ENCODE results near the gene SOCS4. TPM values are rescaled to one million over a fixed set of nuclear protein-coding genes. Genes with fewer than 3 reads are reported as not detected.

Gene SOCS4
- total RNA-seq, 4 donors from 2014 or later: 6.4 to 17.3 (median 12.1) TPM

DNA sequence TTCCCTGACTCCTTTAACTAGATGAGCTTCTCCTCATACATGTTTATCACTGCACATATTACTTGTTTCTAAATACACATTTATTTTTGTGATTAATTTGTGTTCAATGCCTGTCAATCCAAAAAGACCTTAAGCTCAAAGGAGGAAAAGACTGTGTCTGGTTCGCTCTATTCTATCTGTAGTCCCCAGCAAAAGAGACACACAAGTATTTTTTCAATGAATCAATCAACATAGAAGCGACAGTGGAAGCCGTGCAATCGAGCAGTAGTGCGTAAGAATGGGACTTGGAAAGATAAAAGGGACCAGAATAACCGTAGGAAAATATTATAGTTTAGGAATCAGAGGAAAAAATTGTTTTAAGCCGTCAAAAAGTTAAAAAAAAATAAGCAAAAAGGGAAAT is 1.1 kb upstream of the SOCS4 start:
- intact Hi-C loops (cut with DNase I; ENCODE audit: low total_unique reads): no loop called here
- Histone ChIP-seq H3K27me3 (no peaks in the 10 kb centered on the region), H3K4me3 (peak overlapping the region in 1 of 4 donors; percentile 66), H3K36me3 (no peaks in the 10 kb centered on the region), H3K9me3 (no peaks in the 10 kb centered on the region), H3K27ac (peak overlapping the region in 1 of 4 donors; percentile 92), H3K4me1 (peaks cover 15 to 32% (median 25%) of the 10 kb centered on the region in 4 donors)
- DNase-seq: no peak
- 35 to 43% methylated on average over 7 of the region's 7 CpGs for WGBS, 2 donors (ENCODE audit: low coverage in 1 of 2)
- TF ChIP-seq POLR2A (IDR thresholded peaks at IDR 0.05) (no peak), POLR2AphosphoS5 (IDR thresholded peaks at IDR 0.05) (no peak), EP300 (IDR thresholded peaks at IDR 0.05; ENCODE audit: low read depth) (no peak)
- TF ChIP-seq, protein P1, sequence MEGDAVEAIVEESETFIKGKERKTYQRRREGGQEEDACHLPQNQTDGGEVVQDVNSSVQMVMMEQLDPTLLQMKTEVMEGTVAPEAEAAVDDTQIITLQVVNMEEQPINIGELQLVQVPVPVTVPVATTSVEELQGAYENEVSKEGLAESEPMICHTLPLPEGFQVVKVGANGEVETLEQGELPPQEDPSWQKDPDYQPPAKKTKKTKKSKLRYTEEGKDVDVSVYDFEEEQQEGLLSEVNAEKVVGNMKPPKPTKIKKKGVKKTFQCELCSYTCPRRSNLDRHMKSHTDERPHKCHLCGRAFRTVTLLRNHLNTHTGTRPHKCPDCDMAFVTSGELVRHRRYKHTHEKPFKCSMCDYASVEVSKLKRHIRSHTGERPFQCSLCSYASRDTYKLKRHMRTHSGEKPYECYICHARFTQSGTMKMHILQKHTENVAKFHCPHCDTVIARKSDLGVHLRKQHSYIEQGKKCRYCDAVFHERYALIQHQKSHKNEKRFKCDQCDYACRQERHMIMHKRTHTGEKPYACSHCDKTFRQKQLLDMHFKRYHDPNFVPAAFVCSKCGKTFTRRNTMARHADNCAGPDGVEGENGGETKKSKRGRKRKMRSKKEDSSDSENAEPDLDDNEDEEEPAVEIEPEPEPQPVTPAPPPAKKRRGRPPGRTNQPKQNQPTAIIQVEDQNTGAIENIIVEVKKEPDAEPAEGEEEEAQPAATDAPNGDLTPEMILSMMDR (IDR thresholded peaks at IDR 0.05): no peak
- in situ Hi-C loops (cut with MboI; ENCODE audit: low pct_ligation_motif_present in 1 of 4, low pct_unique_long_range_greater_than_20kb in 1 of 4, low sequenced_read_pairs in 3 of 4): no loop called here

DNA sequence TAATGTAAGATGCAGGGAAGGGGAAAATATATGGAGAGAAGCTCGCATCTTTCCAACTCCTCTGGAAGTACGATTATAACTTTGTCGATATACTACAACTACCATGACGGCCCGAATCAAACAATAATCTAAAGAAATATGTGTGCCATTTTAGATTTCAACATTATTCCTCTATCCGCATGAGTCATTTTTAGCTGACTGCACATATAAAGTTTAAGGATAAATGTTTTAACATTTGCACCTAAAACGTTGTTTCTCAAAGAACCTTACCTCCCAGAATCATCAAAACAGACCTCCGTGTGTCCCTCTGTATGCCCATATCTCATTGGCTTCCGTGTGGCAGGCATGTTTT is 619 bp upstream of the SOCS4 start:
- WGBS, 2 donors (ENCODE audit: low coverage in 1 of 2): 2% methylated on average over 8 to 9 of the region's 9 CpGs
- in situ Hi-C loops (cut with MboI; ENCODE audit: low pct_ligation_motif_present in 1 of 4, low pct_unique_long_range_greater_than_20kb in 1 of 4, low sequenced_read_pairs in 3 of 4): no loop called here
- intact Hi-C loops (cut with DNase I; ENCODE audit: low total_unique reads): no loop called here
- H3K4me1 ChIP-seq: peaks cover 15 to 32% (median 25%) of the 10 kb centered on the region in 4 donors
- no peaks in the 10 kb centered on the region for H3K27me3 ChIP-seq
- DNase-seq: no peak
- no peak for TF ChIP-seq POLR2A (IDR thresholded peaks at IDR 0.05)
- TF ChIP-seq, protein P1 (IDR thresholded peaks at IDR 0.05): no peak
- no peak for TF ChIP-seq EP300 (IDR thresholded peaks at IDR 0.05; ENCODE audit: low read depth)
- no peak for TF ChIP-seq POLR2AphosphoS5 (IDR thresholded peaks at IDR 0.05)
- no peaks in the 10 kb centered on the region for H3K9me3 ChIP-seq
- no peaks in the 10 kb centered on the region for H3K36me3 ChIP-seq
- H3K27ac ChIP-seq: peak overlapping the region; percentile 85 to 92 (median 88)
- peak overlapping the region; percentile 66 to 82 (median 76) for H3K4me3 ChIP-seq

DNA sequence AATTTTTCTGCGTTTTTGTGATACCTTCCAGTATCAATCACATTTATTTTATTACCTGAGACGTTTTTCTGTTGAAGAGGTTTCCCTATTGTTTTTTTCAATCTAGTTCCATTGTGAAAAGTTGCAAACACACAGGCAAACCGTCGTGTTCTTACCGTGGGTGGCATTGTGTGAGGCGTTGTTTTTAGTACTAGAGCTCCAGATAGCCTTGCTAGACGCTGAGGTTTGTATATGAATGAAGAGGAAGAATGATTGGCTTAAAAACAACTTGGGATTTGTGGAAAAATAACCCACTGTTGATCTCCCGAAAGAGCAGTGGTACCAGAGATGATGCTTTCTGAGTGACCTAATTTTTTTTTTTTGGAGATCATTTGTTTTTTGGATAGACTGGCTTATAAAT is 1.0 kb downstream of the SOCS4 start:
- in situ Hi-C loops (cut with MboI; ENCODE audit: low pct_ligation_motif_present in 1 of 4, low pct_unique_long_range_greater_than_20kb in 1 of 4, low sequenced_read_pairs in 3 of 4) (no loop called here), intact Hi-C loops (cut with DNase I; ENCODE audit: low total_unique reads) (no loop called here)
- WGBS, 2 donors (ENCODE audit: low coverage in 1 of 2): 4% methylated on average over 8 of the region's 8 CpGs
- no peak for DNase-seq
- Histone ChIP-seq H3K36me3 (peaks cover 0 to 11% (median 1%) of the 10 kb centered on the region in 4 donors), H3K9me3 (no peaks in the 10 kb centered on the region), H3K27me3 (no peaks in the 10 kb centered on the region), H3K4me1 (peaks cover 15 to 32% (median 25%) of the 10 kb centered on the region in 4 donors), H3K4me3 (peak overlapping the region in 3 of 4 donors; percentile 66 to 80 (median 72)), H3K27ac (peak overlapping the region in 2 of 4 donors; percentile 85 to 92)
- no peak for TF ChIP-seq POLR2AphosphoS5 (IDR thresholded peaks at IDR 0.05)
- TF ChIP-seq, protein P1 (IDR thresholded peaks at IDR 0.05): no peak
- no peak for TF ChIP-seq EP300 (IDR thresholded peaks at IDR 0.05; ENCODE audit: low read depth)
- no peak for TF ChIP-seq POLR2A (IDR thresholded peaks at IDR 0.05)

GRCh38 chr14:55028476-55028875 is 1.4 kb downstream of the SOCS4 start:
- Histone ChIP-seq H3K27ac (no peak overlapping the region), H3K27me3 (no peaks in the 10 kb centered on the region), H3K4me3 (peak overlapping the region in 1 of 4 donors; percentile 66), H3K4me1 (peaks cover 15 to 32% (median 25%) of the 10 kb centered on the region in 4 donors), H3K36me3 (peaks cover 0 to 11% (median 1%) of the 10 kb centered on the region in 4 donors), H3K9me3 (no peaks in the 10 kb centered on the region)
- 65 to 69% methylated on average over 4 of the region's 4 CpGs for WGBS, 2 donors (ENCODE audit: low coverage in 1 of 2)
- in situ Hi-C loops (cut with MboI; ENCODE audit: low pct_ligation_motif_present in 1 of 4, low pct_unique_long_range_greater_than_20kb in 1 of 4, low sequenced_read_pairs in 3 of 4) (no loop called here), intact Hi-C loops (cut with DNase I; ENCODE audit: low total_unique reads) (no loop called here)
- TF ChIP-seq, protein P1 (IDR thresholded peaks at IDR 0.05): no peak
- TF ChIP-seq POLR2AphosphoS5 (IDR thresholded peaks at IDR 0.05) (no peak), POLR2A (IDR thresholded peaks at IDR 0.05) (no peak), EP300 (IDR thresholded peaks at IDR 0.05; ENCODE audit: low read depth) (no peak)
- DNase-seq: no peak

All from transverse colon (tissue), 4 donors.